MM.1S (cell line): ENCODE data around the gene PRIMPOL.

Source experiments
- DNase-seq: peaks from one replicate; pipeline ENCODE4 v3.0.0-alpha.2; 2015
- H2AFZ ChIP-seq: fragments of 300-600 bp; sonication (generic); 2 replicates; pipeline ENCODE4 v1.6.0; 2016; ENCODE audit warnings: antibody characterized with exemption, low read length
- H3F3A ChIP-seq: fragments of 300-600 bp; sonication (generic); 2 replicates; pipeline ENCODE4 v1.6.1; 2016; ENCODE audit warnings: mild to moderate bottlenecking, antibody characterized with exemption, low read length, moderate library complexity, mixed read lengths; ENCODE audit not compliant: insufficient read depth
- H3K27ac ChIP-seq: fragments of 300-600 bp; sonication (generic); 2 replicates; pipeline ENCODE4 v1.5.1; 2016; ENCODE audit warnings: mild to moderate bottlenecking, low read length
- H3K27me3 ChIP-seq: fragments of 300-600 bp; sonication (generic); replicated peaks from 2 replicates; pipeline ENCODE4 v1.6.0; 2016; ENCODE audit warnings: low read length; ENCODE audit not compliant: insufficient read depth
- H3K36me3 ChIP-seq: fragments of 300-600 bp; sonication (generic); replicated peaks from 2 replicates; pipeline ENCODE4 v1.6.1; 2016; ENCODE audit warnings: mild to moderate bottlenecking, low read length, mixed read lengths; ENCODE audit not compliant: insufficient read depth
- H3K4me1 ChIP-seq: fragments of 300-600 bp; sonication (generic); 2 replicates; pipeline ENCODE4 v1.6.1; 2016; ENCODE audit warnings: low read length, mixed read lengths
- H3K4me2 ChIP-seq: fragments of 300-600 bp; sonication (generic); 2 replicates; pipeline ENCODE4 v1.6.0; 2016; ENCODE audit warnings: low read depth, low read length
- H3K4me3 ChIP-seq: fragments of 300-600 bp; sonication (generic); 2 replicates; pipeline ENCODE4 v1.5.1; 2016; ENCODE audit warnings: low read length, mixed read lengths
- H3K79me2 ChIP-seq: fragments of 300-600 bp; sonication (generic); 2 replicates; pipeline ENCODE4 v1.6.1; 2016; ENCODE audit warnings: mixed run types, low read length, mixed read lengths
- H3K9ac ChIP-seq: fragments of 300-600 bp; sonication (generic); 2 replicates; pipeline ENCODE4 v1.6.1; 2016; ENCODE audit warnings: low read length, mixed read lengths
- H3K9me2 ChIP-seq: fragments of 300-600 bp; sonication (generic); replicated peaks from 2 replicates; pipeline ENCODE4 v1.6.1; 2016; ENCODE audit warnings: mild to moderate bottlenecking, low read length, mixed read lengths; ENCODE audit not compliant: insufficient read depth
- H3K9me3 ChIP-seq: fragments of 300-600 bp; sonication (generic); replicated peaks from 2 replicates; pipeline ENCODE4 v1.6.1; 2016; ENCODE audit warnings: mild to moderate bottlenecking, low read length, mixed read lengths; ENCODE audit not compliant: insufficient read depth
- H4K20me1 ChIP-seq: fragments of 300-600 bp; sonication (generic); 2 replicates; pipeline ENCODE4 v1.6.1; 2016; ENCODE audit warnings: mild to moderate bottlenecking, low read length, moderate library complexity, mixed read lengths; ENCODE audit not compliant: insufficient read depth
- EZH2 ChIP-seq: fragments of 300-600 bp; sonication (generic); optimal IDR thresholded peaks from 2 replicates; pipeline ENCODE3; 2017; ENCODE audit warnings: low read depth, mild to moderate bottlenecking, antibody characterized with exemption, low read length, mixed read lengths
- EZH2phosphoT487 ChIP-seq: fragments of 300-600 bp; sonication (generic); IDR thresholded peaks from 2 replicates; pipeline ENCODE4 v1.6.1; 2018; ENCODE audit warnings: antibody characterized with exemption, low read length
- TF ChIP-seq, protein P1 (sequence below): fragments of 300-600 bp; sonication (generic); IDR thresholded peaks from 2 replicates; pipeline ENCODE4 v1.5.1; 2016; ENCODE audit warnings: antibody characterized with exemption, low read length, mixed read lengths

Gene PRIMPOL

DNA sequence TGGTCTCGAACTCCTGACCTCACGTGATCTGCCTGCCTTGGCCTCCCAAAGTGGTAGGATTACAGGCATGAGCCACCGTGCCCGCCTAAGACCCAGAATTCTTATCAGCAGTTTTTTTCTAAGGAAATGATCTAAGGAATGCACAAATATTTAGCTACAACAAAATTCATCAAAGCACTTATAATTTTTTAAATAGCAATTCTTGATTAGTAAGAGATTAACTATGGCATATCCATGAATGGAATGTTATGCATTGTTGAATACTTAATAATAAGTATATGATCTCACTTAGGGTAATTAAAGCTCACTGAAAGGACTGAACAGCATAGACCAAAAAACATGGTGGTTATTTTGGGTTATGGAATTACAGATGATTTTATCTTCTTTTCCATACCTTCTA is 66.0 kb downstream of the PRIMPOL start:
- no peaks in the 10 kb centered on the region for H3K27me3 ChIP-seq
- no peaks in the 10 kb centered on the region for H3K4me1 ChIP-seq
- H3K9ac ChIP-seq = no peak overlapping the region
- H2AFZ ChIP-seq = no peak overlapping the region
- DNase-seq = no peak
- TF ChIP-seq EZH2 (no peak), EZH2phosphoT487 (no peak)
- TF ChIP-seq, protein P1, sequence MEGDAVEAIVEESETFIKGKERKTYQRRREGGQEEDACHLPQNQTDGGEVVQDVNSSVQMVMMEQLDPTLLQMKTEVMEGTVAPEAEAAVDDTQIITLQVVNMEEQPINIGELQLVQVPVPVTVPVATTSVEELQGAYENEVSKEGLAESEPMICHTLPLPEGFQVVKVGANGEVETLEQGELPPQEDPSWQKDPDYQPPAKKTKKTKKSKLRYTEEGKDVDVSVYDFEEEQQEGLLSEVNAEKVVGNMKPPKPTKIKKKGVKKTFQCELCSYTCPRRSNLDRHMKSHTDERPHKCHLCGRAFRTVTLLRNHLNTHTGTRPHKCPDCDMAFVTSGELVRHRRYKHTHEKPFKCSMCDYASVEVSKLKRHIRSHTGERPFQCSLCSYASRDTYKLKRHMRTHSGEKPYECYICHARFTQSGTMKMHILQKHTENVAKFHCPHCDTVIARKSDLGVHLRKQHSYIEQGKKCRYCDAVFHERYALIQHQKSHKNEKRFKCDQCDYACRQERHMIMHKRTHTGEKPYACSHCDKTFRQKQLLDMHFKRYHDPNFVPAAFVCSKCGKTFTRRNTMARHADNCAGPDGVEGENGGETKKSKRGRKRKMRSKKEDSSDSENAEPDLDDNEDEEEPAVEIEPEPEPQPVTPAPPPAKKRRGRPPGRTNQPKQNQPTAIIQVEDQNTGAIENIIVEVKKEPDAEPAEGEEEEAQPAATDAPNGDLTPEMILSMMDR = no peak
- no peaks in the 10 kb centered on the region for H4K20me1 ChIP-seq
- H3K9me3 ChIP-seq = no peaks in the 10 kb centered on the region
- H3K79me2 ChIP-seq = peaks cover 66% of the 10 kb centered on the region
- no peak overlapping the region for H3K4me3 ChIP-seq
- H3K4me2 ChIP-seq = no peak overlapping the region
- H3K27ac ChIP-seq = no peak overlapping the region
- no peaks in the 10 kb centered on the region for H3F3A ChIP-seq
- H3K9me2 ChIP-seq = no peaks in the 10 kb centered on the region
- H3K36me3 ChIP-seq = peaks cover 6% of the 10 kb centered on the region

DNA sequence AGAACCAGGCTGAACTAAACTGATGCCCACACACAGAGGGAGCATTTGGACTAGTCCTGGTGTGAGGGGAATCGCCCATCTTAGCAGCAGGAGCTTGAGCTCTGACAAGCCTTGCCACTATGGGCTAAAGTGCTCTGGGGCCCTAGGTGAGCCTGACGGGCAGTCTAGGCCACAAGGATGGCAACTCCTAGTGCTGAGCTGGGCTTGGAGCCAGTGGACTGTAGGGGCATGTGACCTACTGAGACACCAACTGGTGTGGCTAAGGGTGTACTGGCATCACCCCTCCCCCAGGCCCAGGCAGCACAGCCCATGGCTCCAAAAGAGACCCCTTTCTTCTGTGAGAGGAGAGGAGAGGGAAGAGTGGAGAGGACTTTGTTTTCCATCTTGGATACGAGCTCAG is 69.9 kb downstream of the PRIMPOL start:
- Histone ChIP-seq H3K9me3 (no peaks in the 10 kb centered on the region), H3K36me3 (no peaks in the 10 kb centered on the region; the same call in 1 of the 2 replicates), H3K9ac (no peak overlapping the region), H2AFZ (no peak overlapping the region), H3K79me2 (peaks cover 84% of the 10 kb centered on the region), H3K9me2 (no peaks in the 10 kb centered on the region), H3K4me2 (no peak overlapping the region), H3K4me3 (no peak overlapping the region), H3F3A (no peaks in the 10 kb centered on the region), H4K20me1 (no peaks in the 10 kb centered on the region), H3K27me3 (no peaks in the 10 kb centered on the region), H3K4me1 (no peaks in the 10 kb centered on the region), H3K27ac (no peak overlapping the region)
- no peak for TF ChIP-seq EZH2phosphoT487
- TF ChIP-seq, protein P1 = no peak
- no peak for TF ChIP-seq EZH2
- no peak for DNase-seq

DNA sequence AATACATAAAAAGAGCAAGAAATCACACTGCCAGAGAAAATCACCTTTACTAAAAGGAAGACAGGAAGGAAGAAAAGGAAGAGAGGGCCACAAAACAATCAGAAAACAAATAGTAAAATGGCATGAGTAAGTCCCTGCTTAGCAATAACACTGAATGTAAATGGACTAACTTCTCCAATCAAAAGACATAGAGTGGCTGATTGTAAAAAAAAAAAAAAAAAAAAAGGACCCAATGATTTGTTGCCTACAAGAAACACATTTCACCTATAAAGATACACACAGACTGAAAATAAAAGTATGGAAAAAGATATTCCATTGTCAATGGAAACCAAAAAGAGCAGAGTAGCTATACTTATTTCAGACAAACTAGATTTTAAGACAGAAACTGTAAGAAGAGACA is 71.7 kb downstream of the PRIMPOL start:
- Histone ChIP-seq H2AFZ (no peak overlapping the region), H3K79me2 (peaks cover 93% of the 10 kb centered on the region), H4K20me1 (no peaks in the 10 kb centered on the region), H3K27me3 (no peaks in the 10 kb centered on the region), H3F3A (no peaks in the 10 kb centered on the region), H3K36me3 (no peaks in the 10 kb centered on the region; the same call in 1 of the 2 replicates), H3K27ac (no peak overlapping the region), H3K4me2 (no peak overlapping the region), H3K4me3 (no peak overlapping the region), H3K4me1 (no peaks in the 10 kb centered on the region), H3K9ac (no peak overlapping the region), H3K9me3 (no peaks in the 10 kb centered on the region), H3K9me2 (no peaks in the 10 kb centered on the region)
- TF ChIP-seq EZH2phosphoT487 = no peak
- TF ChIP-seq EZH2 = no peak
- TF ChIP-seq, protein P1 = no peak
- DNase-seq = no peak
